ENCODE data around the gene PKNOX2.

GRCh38 chr11:125306476-125306875 lies 141.9 kb downstream of the PKNOX2 start:
- TF ChIP-seq CTCF (IDR thresholded peaks at IDR 0.05), result no peak
- no peak for TF ChIP-seq POLR2A (IDR thresholded peaks at IDR 0.05)

Data from lower leg skin (tissue), 3 donors.